ENCODE data around the gene TUBA3D. TPM values are rescaled to one million over a fixed set of nuclear protein-coding genes. Genes with fewer than 3 reads are reported as not detected.
"Not testable (repeated sequence)": the region's sequence is repeated elsewhere in the genome, so short reads cannot be mapped to it uniquely, and the experiment has no call there.

The TUBA3D gene
- total and polyA plus RNA-seq, 2 of the 13 experiments (the other 11 are each of a cell fraction or from before 2014, with no cell fraction given): not detected

DNA sequence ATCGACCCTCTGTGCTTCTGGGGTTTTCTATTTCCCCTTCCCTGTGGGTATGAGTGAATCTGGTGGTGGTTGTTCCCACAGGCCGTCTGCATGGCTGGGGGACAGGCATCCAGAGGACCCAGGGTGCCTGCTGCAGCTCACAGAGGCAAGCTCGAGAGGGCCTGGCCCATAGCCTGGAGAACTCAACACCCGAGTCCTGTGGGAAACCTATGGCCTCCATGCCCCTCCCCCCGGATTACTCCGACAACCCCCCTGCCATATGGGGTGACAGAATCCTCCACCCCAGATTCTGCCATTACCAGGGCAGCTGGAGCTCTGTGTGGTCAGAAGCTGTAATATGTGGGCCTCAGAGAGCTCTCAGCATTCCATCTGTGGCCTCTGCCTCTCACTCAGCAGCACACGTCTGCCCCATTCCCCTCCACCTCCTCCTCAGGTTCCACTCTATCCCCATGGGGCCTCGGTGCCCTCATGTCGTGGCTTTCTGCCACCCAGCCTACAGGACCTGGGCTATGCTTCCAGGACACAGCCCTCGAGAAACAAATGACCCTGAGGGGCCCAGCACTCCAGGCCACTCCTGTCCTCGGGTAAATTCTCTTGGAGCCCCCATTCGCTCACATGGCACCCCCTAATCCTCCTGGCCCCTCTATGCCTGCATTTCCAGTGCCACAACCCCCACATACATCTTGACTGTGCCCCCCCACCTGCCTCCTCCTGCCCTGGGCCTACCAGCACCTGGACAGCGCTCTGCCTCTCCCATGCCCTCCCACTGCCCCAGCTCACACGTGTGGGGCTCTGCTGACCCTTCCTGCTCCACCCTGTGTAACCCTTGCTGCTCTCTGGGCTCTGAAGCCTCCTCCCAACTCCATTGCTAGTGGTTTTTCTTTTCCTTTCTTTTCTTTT is 12.6 kb downstream of the TUBA3D start (continued):
- TF ChIP-seq, protein P1, sequence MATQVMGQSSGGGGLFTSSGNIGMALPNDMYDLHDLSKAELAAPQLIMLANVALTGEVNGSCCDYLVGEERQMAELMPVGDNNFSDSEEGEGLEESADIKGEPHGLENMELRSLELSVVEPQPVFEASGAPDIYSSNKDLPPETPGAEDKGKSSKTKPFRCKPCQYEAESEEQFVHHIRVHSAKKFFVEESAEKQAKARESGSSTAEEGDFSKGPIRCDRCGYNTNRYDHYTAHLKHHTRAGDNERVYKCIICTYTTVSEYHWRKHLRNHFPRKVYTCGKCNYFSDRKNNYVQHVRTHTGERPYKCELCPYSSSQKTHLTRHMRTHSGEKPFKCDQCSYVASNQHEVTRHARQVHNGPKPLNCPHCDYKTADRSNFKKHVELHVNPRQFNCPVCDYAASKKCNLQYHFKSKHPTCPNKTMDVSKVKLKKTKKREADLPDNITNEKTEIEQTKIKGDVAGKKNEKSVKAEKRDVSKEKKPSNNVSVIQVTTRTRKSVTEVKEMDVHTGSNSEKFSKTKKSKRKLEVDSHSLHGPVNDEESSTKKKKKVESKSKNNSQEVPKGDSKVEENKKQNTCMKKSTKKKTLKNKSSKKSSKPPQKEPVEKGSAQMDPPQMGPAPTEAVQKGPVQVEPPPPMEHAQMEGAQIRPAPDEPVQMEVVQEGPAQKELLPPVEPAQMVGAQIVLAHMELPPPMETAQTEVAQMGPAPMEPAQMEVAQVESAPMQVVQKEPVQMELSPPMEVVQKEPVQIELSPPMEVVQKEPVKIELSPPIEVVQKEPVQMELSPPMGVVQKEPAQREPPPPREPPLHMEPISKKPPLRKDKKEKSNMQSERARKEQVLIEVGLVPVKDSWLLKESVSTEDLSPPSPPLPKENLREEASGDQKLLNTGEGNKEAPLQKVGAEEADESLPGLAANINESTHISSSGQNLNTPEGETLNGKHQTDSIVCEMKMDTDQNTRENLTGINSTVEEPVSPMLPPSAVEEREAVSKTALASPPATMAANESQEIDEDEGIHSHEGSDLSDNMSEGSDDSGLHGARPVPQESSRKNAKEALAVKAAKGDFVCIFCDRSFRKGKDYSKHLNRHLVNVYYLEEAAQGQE (IDR thresholded peaks at IDR 0.05; ENCODE audit: borderline replicate concordance in 1 of 2, low read depth in 1 of 2, low read length in 2 of 2): peak; percentile 29 to 81
- TF ChIP-seq AGO2 (optimal IDR thresholded peaks at IDR 0.05; ENCODE audit: low read depth, low read length): peak; percentile 73

DNA sequence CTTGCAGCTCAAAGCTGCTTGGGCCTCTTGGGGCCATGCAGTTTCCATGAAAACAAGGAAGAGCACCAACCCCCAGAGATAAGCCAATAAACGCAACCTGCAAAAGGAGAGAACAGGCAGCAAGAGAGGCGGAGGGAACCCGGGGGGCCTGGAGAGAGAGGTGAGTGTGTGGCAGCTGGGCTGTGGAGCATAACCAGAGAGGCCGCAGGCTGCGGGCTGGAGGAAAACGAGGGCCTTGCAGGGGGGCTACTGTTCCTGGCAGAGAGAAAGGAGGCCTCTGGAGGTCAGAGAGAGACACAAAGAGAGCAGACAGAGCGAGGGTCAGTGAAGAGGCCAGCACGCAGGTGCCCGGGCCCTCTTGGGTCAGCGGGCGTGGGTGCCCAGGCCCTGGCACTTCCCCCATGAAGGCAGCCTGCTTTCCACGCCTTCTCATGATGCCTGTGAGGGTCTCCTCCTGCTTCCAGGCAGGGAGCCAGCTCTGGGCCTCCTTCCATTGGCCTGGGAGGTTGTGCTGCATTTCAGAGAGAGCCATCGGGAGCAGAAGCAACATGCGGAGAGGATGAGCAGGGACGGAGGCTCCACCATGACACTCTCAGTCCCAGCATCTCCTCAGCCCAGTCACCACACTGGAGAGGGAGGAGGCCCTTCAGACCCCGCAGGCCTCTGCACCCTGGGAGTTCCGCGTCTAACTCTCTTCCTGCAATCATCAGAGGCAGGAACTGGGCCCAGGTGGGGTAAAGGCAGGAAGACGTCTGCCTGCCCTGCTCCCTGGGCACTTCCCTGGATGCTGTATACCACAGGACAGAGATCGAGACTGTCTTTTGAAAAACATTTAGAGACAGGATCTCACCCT is 14.9 kb downstream of the TUBA3D start:
- peaks cover 60% of the 10 kb centered on the region for H3K4me1 ChIP-seq (ENCODE audit: insufficient read depth, low read length)
- peak overlapping the region; percentile 61 to 98 (median 91) for H3K4me3 ChIP-seq (replicated peaks in 1 of 3; ENCODE audit: insufficient read depth in 1 of 3, low read depth in 2 of 3, low read length in 3 of 3)
- H3K9ac ChIP-seq (ENCODE audit: insufficient read depth, low read depth, low read length): peak overlapping the region; percentile 97
- H3K9me3 ChIP-seq (ENCODE audit: low read length); H4K20me1 ChIP-seq (ENCODE audit: insufficient read depth, low read length); H2AFZ ChIP-seq (ENCODE audit: low read length); DNase-seq (ENCODE audit: low spot score); BruUV-seq (replicated peaks); POLR2A ChIA-PET; H3K27me3 ChIP-seq (ENCODE audit: control insufficient read depth in 1 of 2, insufficient read depth in 2 of 2, low read length in 2 of 2): not testable (repeated sequence)
- peak; percentile 23 for FAIRE-seq
- WGBS (ENCODE audit: low lambda C conversion rate): 53% methylated on average over 19 of the region's 20 CpGs
- H3K79me2 ChIP-seq (ENCODE audit: insufficient read depth, low read length): peaks cover 57% of the 10 kb centered on the region
- peak overlapping the region; percentile 99 for H3K4me2 ChIP-seq (ENCODE audit: low read depth, low read length)
- peak overlapping the region; percentile 62 for H3K27ac ChIP-seq (ENCODE audit: extremely low read length, insufficient read depth, low read length)
- H3K36me3 ChIP-seq (replicated peaks in 1 of 2; ENCODE audit: control insufficient read depth in 1 of 2, insufficient read depth in 2 of 2, low read length in 2 of 2): peaks cover 3 to 17% of the 10 kb centered on the region in 2 experiments; a peak in 3 of 5 replicates
- intact Hi-C loops (cut with micrococcal nuclease; ENCODE audit: unreplicated experiment) (loop anchor here (5.0 to 10.0 kb wide), 3 partner anchors 36 to 336 kb away; partner anchors contain the start of gene CCDC74A), in situ Hi-C loops (cut with HindIII; ENCODE audit: extremely low pct_ligation_motif_present, low pct_unique_long_range_greater_than_20kb) (loop anchor here (25.0 kb wide), 1 partner anchor 1304 kb away; the partner anchor contains the start of genes MZT2B, SMPD4 and TUBA3E)
- peak; percentile 6 for ATAC-seq
- CTCF ChIA-PET (ENCODE audit: low intra/inter-chr PET ratio, low total read pairs): interaction anchor here (2.3 kb wide), 1 partner anchor 337 kb away, joined by 14 read pairs; no protein-coding TSS in a partner anchor
- TF ChIP-seq ZNF772 (CRISPR knock-in tag; IDR thresholded peaks at IDR 0.05): 0 out of 2 replicates have a peak, but pooled peaks have one; percentile 22
- TF ChIP-seq HNRNPL (IDR thresholded peaks at IDR 0.05; ENCODE audit: low read depth, low read length): 0 out of 2 replicates have a peak, but pooled peaks have one; percentile 43
- TF ChIP-seq KMT2A (CRISPR knock-in tag; IDR thresholded peaks at IDR 0.05): 0 out of 2 replicates have a peak, but pooled peaks have one; percentile 6
- TF ChIP-seq HIVEP1 (CRISPR knock-in tag; IDR thresholded peaks at IDR 0.05): 0 out of 2 replicates have a peak, but pooled peaks have one; percentile 17
- TF ChIP-seq, protein P2, sequence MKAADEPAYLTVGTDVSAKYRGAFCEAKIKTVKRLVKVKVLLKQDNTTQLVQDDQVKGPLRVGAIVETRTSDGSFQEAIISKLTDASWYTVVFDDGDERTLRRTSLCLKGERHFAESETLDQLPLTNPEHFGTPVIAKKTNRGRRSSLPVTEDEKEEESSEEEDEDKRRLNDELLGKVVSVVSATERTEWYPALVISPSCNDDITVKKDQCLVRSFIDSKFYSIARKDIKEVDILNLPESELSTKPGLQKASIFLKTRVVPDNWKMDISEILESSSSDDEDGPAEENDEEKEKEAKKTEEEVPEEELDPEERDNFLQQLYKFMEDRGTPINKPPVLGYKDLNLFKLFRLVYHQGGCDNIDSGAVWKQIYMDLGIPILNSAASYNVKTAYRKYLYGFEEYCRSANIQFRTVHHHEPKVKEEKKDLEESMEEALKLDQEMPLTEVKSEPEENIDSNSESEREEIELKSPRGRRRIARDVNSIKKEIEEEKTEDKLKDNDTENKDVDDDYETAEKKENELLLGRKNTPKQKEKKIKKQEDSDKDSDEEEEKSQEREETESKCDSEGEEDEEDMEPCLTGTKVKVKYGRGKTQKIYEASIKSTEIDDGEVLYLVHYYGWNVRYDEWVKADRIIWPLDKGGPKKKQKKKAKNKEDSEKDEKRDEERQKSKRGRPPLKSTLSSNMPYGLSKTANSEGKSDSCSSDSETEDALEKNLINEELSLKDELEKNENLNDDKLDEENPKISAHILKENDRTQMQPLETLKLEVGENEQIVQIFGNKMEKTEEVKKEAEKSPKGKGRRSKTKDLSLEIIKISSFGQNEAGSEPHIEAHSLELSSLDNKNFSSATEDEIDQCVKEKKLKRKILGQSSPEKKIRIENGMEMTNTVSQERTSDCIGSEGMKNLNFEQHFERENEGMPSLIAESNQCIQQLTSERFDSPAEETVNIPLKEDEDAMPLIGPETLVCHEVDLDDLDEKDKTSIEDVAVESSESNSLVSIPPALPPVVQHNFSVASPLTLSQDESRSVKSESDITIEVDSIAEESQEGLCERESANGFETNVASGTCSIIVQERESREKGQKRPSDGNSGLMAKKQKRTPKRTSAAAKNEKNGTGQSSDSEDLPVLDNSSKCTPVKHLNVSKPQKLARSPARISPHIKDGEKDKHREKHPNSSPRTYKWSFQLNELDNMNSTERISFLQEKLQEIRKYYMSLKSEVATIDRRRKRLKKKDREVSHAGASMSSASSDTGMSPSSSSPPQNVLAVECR (CRISPR knock-in tag; IDR thresholded peaks at IDR 0.05; ENCODE audit: borderline replicate concordance): peak; percentile 5; the same call in 1 of the 2 replicates
- 0 out of 2 replicates have a peak, but pooled peaks have one; percentile 16 for TF ChIP-seq RBFOX2 (IDR thresholded peaks at IDR 0.05; ENCODE audit: low read depth, low read length)

Data from HepG2 (cell line).